Stimulated activated CD8-positive, alpha-beta memory T cell treated with anti-CD3 and anti-CD28 coated beads, Interleukin-7, amount 100 ng/mL, for 4 hours (primary cell): ENCODE results near the gene KLHL20.
"Not testable (repeated sequence)": the region's sequence is repeated elsewhere in the genome, so short reads cannot be mapped to it uniquely, and the experiment has no call there.

Experiments used
- DNase-seq, 2 donors: peaks; one replicate each; pipeline ENCODE4 v3.0.0-alpha.2; 2020; ENCODE audit warnings: low read depth in 2 of 2

Gene KLHL20

GRCh38 chr1:173753830-173754229 is 39.0 kb downstream of the KLHL20 start:
- DNase-seq, result no peak

GRCh38 chr1:173757666-173758065 is 42.9 kb downstream of the KLHL20 start:
- no peak for DNase-seq

- no peak for DNase-seq
Measured at GRCh38 chr1:173758110-173758509, 43.3 kb downstream of the KLHL20 start.

- no peak for DNase-seq
Measured at GRCh38 chr1:173758980-173759379, 44.2 kb downstream of the KLHL20 start.

- not testable (repeated sequence) for DNase-seq
Measured at GRCh38 chr1:173764331-173764730, 49.5 kb downstream of the KLHL20 start.

GRCh38 chr1:173768206-173768605 is 53.4 kb downstream of the KLHL20 start:
- DNase-seq, result no peak

- no peak for DNase-seq
Measured at GRCh38 chr1:173768827-173769226, 54.0 kb downstream of the KLHL20 start.

GRCh38 chr1:173770330-173770729 is 55.5 kb downstream of the KLHL20 start:
- DNase-seq, result not testable (repeated sequence)

- no peak for DNase-seq
Measured at GRCh38 chr1:173771560-173771959, 56.8 kb downstream of the KLHL20 start.

- no peak for DNase-seq
Measured at GRCh38 chr1:173775578-173776226, 60.9 kb downstream of the KLHL20 start.

GRCh38 chr1:173779936-173780335 is 65.2 kb downstream of the KLHL20 start:
- DNase-seq, result no peak

- DNase-seq, result no peak
Measured at GRCh38 chr1:173784997-173785396, 70.2 kb downstream of the KLHL20 start.

GRCh38 chr1:173789841-173790240 is 75.1 kb downstream of the KLHL20 start:
- no peak for DNase-seq

- no peak for DNase-seq
Measured at GRCh38 chr1:173798078-173798477, 83.3 kb downstream of the KLHL20 start.

GRCh38 chr1:173799995-173800394 is 85.2 kb downstream of the KLHL20 start:
- not testable (repeated sequence) for DNase-seq

- no peak for DNase-seq
Measured at GRCh38 chr1:173802961-173803360, 88.2 kb downstream of the KLHL20 start.

GRCh38 chr1:173813654-173814053 is 98.9 kb downstream of the KLHL20 start:
- not testable (repeated sequence) for DNase-seq

GRCh38 chr1:173818459-173818858 is 103.7 kb downstream of the KLHL20 start:
- no peak for DNase-seq

- DNase-seq, result no peak
Measured at GRCh38 chr1:173821680-173822079, 106.9 kb downstream of the KLHL20 start.

GRCh38 chr1:173823781-173824314 is 109.1 kb downstream of the KLHL20 start:
- no peak for DNase-seq

- DNase-seq, result peak; percentile 82 to 90
Measured at GRCh38 chr1:173824315-173825081, 109.7 kb downstream of the KLHL20 start, which contains the start of the genes CENPL and DARS2. CENPL (minus strand) TSS chr1:173824883; CDS start chr1:173811299, 13,584 bp downstream. DARS2 (plus strand) TSS chr1:173824673; CDS start chr1:173825230, 557 bp downstream.

- DNase-seq, result no peak
Measured at GRCh38 chr1:173827611-173828010, 112.8 kb downstream of the KLHL20 start.

GRCh38 chr1:173832748-173833147 is 118.0 kb downstream of the KLHL20 start:
- DNase-seq, result no peak
